ENCODE data around the gene DNAJC5G. TPM values are rescaled to one million over a fixed set of nuclear protein-coding genes. Genes with fewer than 3 reads are reported as not detected.

DNAJC5G gene
- total RNA-seq, 1 donor from 2014 or later: not detected

GRCh38 chr2:27243391-27244130, 31.7 kb upstream of the DNAJC5G start:
- Histone ChIP-seq H3K4me2 (ENCODE audit: low read length) (no peak overlapping the region), H4K20me1 (ENCODE audit: insufficient read depth, low read length) (peaks cover 10% of the 10 kb centered on the region), H3K4me3 (ENCODE audit: insufficient read depth, low read depth, low read length) (no peak overlapping the region), H3K27ac (ENCODE audit: low read depth, low read length) (no peak overlapping the region), H3K9ac (ENCODE audit: low read length) (no peak overlapping the region), H3K9me3 (ENCODE audit: insufficient read depth, low read depth, low read length) (no peaks in the 10 kb centered on the region), H3K36me3 (ENCODE audit: insufficient read depth, low read length) (peaks cover 36% of the 10 kb centered on the region), H3K4me1 (ENCODE audit: insufficient read depth, low read length) (no peaks in the 10 kb centered on the region), H2AFZ (ENCODE audit: low read depth, low read length) (no peak overlapping the region), H3K79me2 (ENCODE audit: insufficient read depth, low read length) (no peaks in the 10 kb centered on the region), H3K27me3 (ENCODE audit: insufficient read depth, low read length) (no peaks in the 10 kb centered on the region)
- Mint-ChIP-seq H3K4me1 (ENCODE audit: low read depth, unreplicated experiment) (no peaks in the 10 kb centered on the region), H3K36me3 (ENCODE audit: low read depth, unreplicated experiment) (peaks cover 27% of the 10 kb centered on the region), H3K4me3 (ENCODE audit: unreplicated experiment) (no peak overlapping the region), H3K27ac (ENCODE audit: unreplicated experiment) (no peak overlapping the region), H3K27me3 (ENCODE audit: low read depth, unreplicated experiment) (peaks cover 9% of the 10 kb centered on the region), H3K9me3 (ENCODE audit: unreplicated experiment) (no peaks in the 10 kb centered on the region)
- no peak for TF ChIP-seq CTCF (IDR thresholded peaks at IDR 0.05; ENCODE audit: insufficient read depth, low read depth, low read length)
- TF ChIP-seq EZH2 (IDR thresholded peaks at IDR 0.05; ENCODE audit: insufficient read depth, low read length): no peak
- no peak for DNase-seq (ENCODE audit: low read depth)
- no peak for FAIRE-seq

- H3K4me1 Mint-ChIP-seq (ENCODE audit: low read depth, unreplicated experiment): no peaks in the 10 kb centered on the region
- H3K36me3 Mint-ChIP-seq (ENCODE audit: low read depth, unreplicated experiment): peaks cover 24% of the 10 kb centered on the region
Observed at GRCh38 chr2:27245116-27245515, 30.1 kb upstream of the DNAJC5G start.

More at GRCh38 chr2:27245116-27245515, 30.1 kb upstream of the DNAJC5G start:
- Mint-ChIP-seq H3K4me3 (ENCODE audit: unreplicated experiment) (no peak overlapping the region), H3K27ac (ENCODE audit: unreplicated experiment) (no peak overlapping the region), H3K9me3 (ENCODE audit: unreplicated experiment) (no peaks in the 10 kb centered on the region), H3K27me3 (ENCODE audit: low read depth, unreplicated experiment) (peaks cover 13% of the 10 kb centered on the region)
- H3K27ac ChIP-seq (ENCODE audit: low read depth, low read length): no peak overlapping the region
- H3K27me3 ChIP-seq (ENCODE audit: insufficient read depth, low read length): no peaks in the 10 kb centered on the region
- no peaks in the 10 kb centered on the region for H3K9me3 ChIP-seq (ENCODE audit: insufficient read depth, low read depth, low read length)
- no peak for FAIRE-seq
- peaks cover 4% of the 10 kb centered on the region for H3K4me1 ChIP-seq (ENCODE audit: insufficient read depth, low read length)
- DNase-seq (ENCODE audit: low read depth): no peak
- no peaks in the 10 kb centered on the region for H3K79me2 ChIP-seq (ENCODE audit: insufficient read depth, low read length)
- H3K4me2 ChIP-seq (ENCODE audit: low read length): no peak overlapping the region
- H4K20me1 ChIP-seq (ENCODE audit: insufficient read depth, low read length): peaks cover 10% of the 10 kb centered on the region
- no peak overlapping the region for H2AFZ ChIP-seq (ENCODE audit: low read depth, low read length)
- peaks cover 30% of the 10 kb centered on the region for H3K36me3 ChIP-seq (ENCODE audit: insufficient read depth, low read length)
- TF ChIP-seq EZH2 (IDR thresholded peaks at IDR 0.05; ENCODE audit: insufficient read depth, low read length) (no peak), CTCF (IDR thresholded peaks at IDR 0.05; ENCODE audit: insufficient read depth, low read depth, low read length) (no peak)
- H3K9ac ChIP-seq (ENCODE audit: low read length): no peak overlapping the region
- H3K4me3 ChIP-seq (ENCODE audit: insufficient read depth, low read depth, low read length): no peak overlapping the region

Measured in astrocyte (in vitro differentiated cells and primary cell).